HEK293 (cell line): ENCODE measurements around the gene TTLL9.

Experiments
- ATF2 ChIP-seq: fragments of 450-650 bp; formaldehyde crosslinking; IDR thresholded peaks from 2 replicates; pipeline ENCODE4 v1.5.1; 2016; ENCODE audit warnings: missing biosample characterization, missing genetic modification characterization, low read depth
- CTCF ChIP-seq: fragments of 450-650 bp; formaldehyde crosslinking; IDR thresholded peaks from 2 replicates; pipeline ENCODE4 v1.5.1; 2016; ENCODE audit warnings: missing biosample characterization, missing genetic modification characterization
- PRDM10 ChIP-seq: fragments of 450-650 bp; formaldehyde crosslinking; IDR thresholded peaks from 2 replicates; pipeline ENCODE4 v1.5.1; 2016; ENCODE audit warnings: missing biosample characterization, missing genetic modification characterization
- TSHZ1 ChIP-seq: fragments of 450-650 bp; formaldehyde crosslinking; IDR thresholded peaks from 2 replicates; pipeline ENCODE4 v1.5.1; 2016; ENCODE audit warnings: missing biosample characterization, missing genetic modification characterization, borderline replicate concordance
- ZBTB17 ChIP-seq: fragments of 450-650 bp; formaldehyde crosslinking; IDR thresholded peaks from 2 replicates; pipeline ENCODE4 v1.5.1; 2016; ENCODE audit warnings: missing biosample characterization, missing genetic modification characterization
- ZBTB21 ChIP-seq: fragments of 450-650 bp; formaldehyde crosslinking; IDR thresholded peaks from 2 replicates; pipeline ENCODE4 v1.5.1; 2017; ENCODE audit warnings: missing biosample characterization, missing genetic modification characterization
- ZNF580 ChIP-seq: fragments of 450-650 bp; formaldehyde crosslinking; IDR thresholded peaks from 2 replicates; pipeline ENCODE4 v1.5.1; 2016; ENCODE audit warnings: missing biosample characterization, missing genetic modification characterization
- ZSCAN5A ChIP-seq: fragments of 450-650 bp; formaldehyde crosslinking; IDR thresholded peaks from 2 replicates; pipeline ENCODE4 v1.5.1; 2016; ENCODE audit warnings: missing biosample characterization, missing genetic modification characterization

GRCh38 chr20:31831211-31831610 is 39.2 kb upstream of the TTLL9 start:
- TF ChIP-seq ZBTB17 (no peak), CTCF (tag by site-specific recombination) (no peak), ZNF580 (tag by site-specific recombination) (no peak), ZSCAN5A (tag by site-specific recombination) (no peak), ATF2 (no peak), TSHZ1 (tag by site-specific recombination) (no peak), ZBTB21 (tag by site-specific recombination) (no peak), PRDM10 (no peak)
